HL-60 (cell line): ENCODE results near the gene HBA2.

Experiments
- CTCF ChIP-seq: IDR thresholded peaks from one replicate; pipeline ENCODE4 v1.5.1; 2011; ENCODE audit warnings: low read length, control low read depth, inconsistent platforms; ENCODE audit not compliant: insufficient read depth
- GABPA ChIP-seq: IDR thresholded peaks from 2 replicates; pipeline ENCODE4 v1.6.1; 2012; ENCODE audit warnings: low read depth
- REST ChIP-seq: IDR thresholded peaks from 2 replicates; pipeline ENCODE4 v1.6.1; 2012; ENCODE audit warnings: low read depth; ENCODE audit not compliant: insufficient replicate concordance

DNA sequence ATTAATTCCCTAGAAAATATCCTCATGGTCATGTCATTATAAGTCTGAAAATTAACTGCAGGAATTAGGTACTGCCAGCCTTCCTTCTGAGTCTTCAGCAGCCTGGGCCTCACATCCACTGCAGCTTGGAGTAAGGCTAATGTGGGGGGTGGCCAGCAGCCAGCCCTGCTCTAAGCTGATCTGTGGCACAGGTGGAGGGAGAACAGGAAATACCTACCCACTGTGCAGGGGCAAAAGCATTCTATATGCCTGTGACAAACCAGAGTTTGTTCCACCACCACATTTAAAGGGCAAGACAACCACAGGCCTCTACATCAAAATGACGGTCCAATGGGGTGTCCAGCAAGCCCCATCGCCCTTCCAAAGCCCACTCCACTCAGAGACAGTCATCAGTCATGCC is 43.6 kb upstream of the HBA2 start:
- TF ChIP-seq GABPA (no peak), REST (no peak), CTCF (no peak)
